D341Med (cell line): ENCODE data around the gene HOXD10.

Experiments used
- DNase-seq: peaks from one replicate; pipeline ENCODE4 v3.0.0; 2012; ENCODE audit warnings: low spot score

HOXD10 gene

GRCh38 chr2:176152350-176153181 is 36.0 kb downstream of the HOXD10 start:
- no peak for DNase-seq

- DNase-seq = no peak
Observed at GRCh38 chr2:176154576-176155252, 38.1 kb downstream of the HOXD10 start.

GRCh38 chr2:176155356-176156044 is 38.9 kb downstream of the HOXD10 start:
- no peak for DNase-seq

- DNase-seq = no peak
Observed at GRCh38 chr2:176156301-176156806, 39.8 kb downstream of the HOXD10 start.

- DNase-seq = no peak
Observed at GRCh38 chr2:176156807-176157498, 40.4 kb downstream of the HOXD10 start, which contains the start of gene HOXD3. Gene HOXD3, plus strand, starts transcription at chr2:176157307. Its CDS starts 11,808 bp downstream, at chr2:176169115.

GRCh38 chr2:176157499-176158185 is 41.1 kb downstream of the HOXD10 start:
- peak; percentile 64 for DNase-seq

GRCh38 chr2:176158186-176158591 is 41.6 kb downstream of the HOXD10 start:
- no peak for DNase-seq

- no peak for DNase-seq
Observed at GRCh38 chr2:176158855-176159662, 42.5 kb downstream of the HOXD10 start.

GRCh38 chr2:176159663-176160250 is 43.2 kb downstream of the HOXD10 start:
- DNase-seq = no peak

GRCh38 chr2:176160251-176160985 is 43.8 kb downstream of the HOXD10 start:
- DNase-seq = no peak

GRCh38 chr2:176160986-176161824 is 44.6 kb downstream of the HOXD10 start:
- no peak for DNase-seq

- DNase-seq = no peak
Observed at GRCh38 chr2:176161825-176162626, 45.4 kb downstream of the HOXD10 start.

GRCh38 chr2:176162911-176163671 is 46.5 kb downstream of the HOXD10 start:
- no peak for DNase-seq

- no peak for DNase-seq
Observed at GRCh38 chr2:176163672-176164056, 47.1 kb downstream of the HOXD10 start.

GRCh38 chr2:176164201-176164600 is 47.6 kb downstream of the HOXD10 start:
- DNase-seq = no peak

GRCh38 chr2:176164611-176165369 is 48.2 kb downstream of the HOXD10 start:
- DNase-seq = no peak
